Adrenal gland (tissue), 12 donors: ENCODE measurements around the gene MYRFL. TPM values are rescaled to one million over a fixed set of nuclear protein-coding genes. Genes with fewer than 3 reads are reported as not detected.

Experiments used
- DNase-seq, 7 donors: peaks; one replicate each; pipeline ENCODE4 v3.0.0-alpha.2; 2019 to 2020
- H3K27ac ChIP-seq, 5 donors: fragments of 200-600 bp; sonication (generic) in 4 of 5; 1 replicate in 3 of 5; 2 replicates in 2 of 5; pipeline versions ENCODE4 v1.5.1 to v1.8.0; 2016 to 2020; ENCODE audit warnings: mild to moderate bottlenecking in 1 of 5
- H3K27me3 ChIP-seq: fragments of 200-600 bp; 2 replicates; pipeline ENCODE4 v1.8.0; 2021
- H3K36me3 ChIP-seq, 2 donors: fragments of 200-600 bp; replicated peaks in 1 of 2; 1 replicate in 1 of 2; 2 replicates in 1 of 2; pipeline versions ENCODE4 v1.5.1 to v1.8.0; 2018 to 2022
- H3K4me1 ChIP-seq, 2 donors: fragments of 200-600 bp; replicated peaks in 1 of 2; 1 replicate in 1 of 2; 2 replicates in 1 of 2; pipeline versions ENCODE4 v1.5.1 to v1.8.0; 2018 to 2021
- H3K4me3 ChIP-seq, 4 donors: fragments of 200-600 bp; sonication (generic) in 3 of 4; one replicate each; pipeline ENCODE4 v1.5.1; 2016 to 2018
- H3K9me3 ChIP-seq, 3 donors: fragments of 200-600 bp; sonication (generic) in 1 of 3; replicated peaks in 1 of 3; 1 replicate in 2 of 3; 2 replicates in 1 of 3; pipeline versions ENCODE4 v1.5.1 to v1.8.0; 2016 to 2021
- POLR2A ChIP-seq, 2 donors: fragments of 450-650 bp; IDR thresholded peaks; one replicate each; pipeline ENCODE4 v1.6.1; 2017; ENCODE audit warnings: antibody characterized with exemption in 2 of 2, mild to moderate bottlenecking in 2 of 2, moderate library complexity in 1 of 2
- WGBS, 4 donors: extraction: QIAGEN DNeasy Blood & Tissue Kit in 2 of 4; methylation state at CpG; one replicate each; pipeline versions ENCODE4 v1.1.5 to v1.1.7; 2013 to 2017; 5-methylcytosine and 5-hydroxymethylcytosine counted together
- intact Hi-C, 2 donors: fragments of 100-400 bp; cut with DNase I; formaldehyde crosslinking; loops; one replicate each; pipeline versions ENCODE4 v1.14.1 to v1.15.0; 2022 to 2023
- polyA plus RNA-seq, 3 donors: library from polyadenylated mRNA; stranded (reverse); fragments of 200-250 nt in 2 of 3; fragments of 350-450 nt in 1 of 3; fragmentation: Illumina TruSeq in 1 of 3; extraction: RNeasy Lipid Tissue Mini Kit (QIAGEN cat#74804) in 1 of 3; gene quantifications; one replicate each; pipeline ENCODE4 v1.2.3, GENCODE V29; 2013 to 2014
- total RNA-seq, 9 donors: library from RNA; depleted of rRNA in 4 of 9; stranded (reverse); fragments of >200 nt in 4 of 9; fragments of 120-200 nt in 1 of 9; fragmentation: NEBNext Ultra II Directional in 1 of 9; extraction: Animal tissue kit (Norgen Biotek cat#: 25700) in 1 of 9; gene quantifications; one replicate each; pipeline versions ENCODE4 v1.1.0 to v1.2.4, GENCODE V29; 2013 to 2023
- TF ChIP-seq, protein P1 (sequence below), 6 experiments: fragments of 450-650 bp in 4 of 6; fragments of 200-600 bp in 2 of 6; sonication (generic) in 1 of 6; IDR thresholded peaks; 1 replicate in 5 of 6; 2 replicates in 1 of 6; pipeline versions ENCODE4 v1.5.1 to v1.8.0; 2016 to 2021; ENCODE audit warnings: antibody characterized with exemption in 6 of 6, mild to moderate bottlenecking in 2 of 6, moderate library complexity in 1 of 6
- donor health status: healthy with polysubstance abuse.
- donor health status: Bipolar disorder and iron deficiency.
- donor health status: DM: yes; HTN: yes; CAD: no.
- donor health status: DM: no; HTN: no; CAD: no.
- donor health status: DM: no; HTN: no; CAD: no.
- donor health status: DM: yes; HTN: yes; CAD: no.

The MYRFL gene
- total and polyA plus RNA-seq, 12 donors: 0.07 to 1.00 (median 0.30) TPM

GRCh38 chr12:69966409-69966808 lies 141.4 kb downstream of the MYRFL start:
- Histone ChIP-seq H3K27ac (no peak overlapping the region), H3K4me1 (no peaks in the 10 kb centered on the region), H3K36me3 (no peaks in the 10 kb centered on the region), H3K27me3 (no peaks in the 10 kb centered on the region), H3K9me3 (no peaks in the 10 kb centered on the region), H3K4me3 (no peak overlapping the region)
- peak in 4 of 7 donors; percentile 15 to 48 (median 32) for DNase-seq
- TF ChIP-seq, protein P1, sequence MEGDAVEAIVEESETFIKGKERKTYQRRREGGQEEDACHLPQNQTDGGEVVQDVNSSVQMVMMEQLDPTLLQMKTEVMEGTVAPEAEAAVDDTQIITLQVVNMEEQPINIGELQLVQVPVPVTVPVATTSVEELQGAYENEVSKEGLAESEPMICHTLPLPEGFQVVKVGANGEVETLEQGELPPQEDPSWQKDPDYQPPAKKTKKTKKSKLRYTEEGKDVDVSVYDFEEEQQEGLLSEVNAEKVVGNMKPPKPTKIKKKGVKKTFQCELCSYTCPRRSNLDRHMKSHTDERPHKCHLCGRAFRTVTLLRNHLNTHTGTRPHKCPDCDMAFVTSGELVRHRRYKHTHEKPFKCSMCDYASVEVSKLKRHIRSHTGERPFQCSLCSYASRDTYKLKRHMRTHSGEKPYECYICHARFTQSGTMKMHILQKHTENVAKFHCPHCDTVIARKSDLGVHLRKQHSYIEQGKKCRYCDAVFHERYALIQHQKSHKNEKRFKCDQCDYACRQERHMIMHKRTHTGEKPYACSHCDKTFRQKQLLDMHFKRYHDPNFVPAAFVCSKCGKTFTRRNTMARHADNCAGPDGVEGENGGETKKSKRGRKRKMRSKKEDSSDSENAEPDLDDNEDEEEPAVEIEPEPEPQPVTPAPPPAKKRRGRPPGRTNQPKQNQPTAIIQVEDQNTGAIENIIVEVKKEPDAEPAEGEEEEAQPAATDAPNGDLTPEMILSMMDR (IDR thresholded peaks at IDR 0.05): no peak
- no peak for TF ChIP-seq POLR2A (IDR thresholded peaks at IDR 0.05)
- WGBS, 4 donors: 10 to 32% (median 18%) methylated on average over 1 of the region's 1 CpG
- intact Hi-C loops: no loop called here

GRCh38 chr12:69966839-69967238 lies 141.8 kb downstream of the MYRFL start:
- Histone ChIP-seq H3K36me3 (no peaks in the 10 kb centered on the region), H3K4me3 (no peak overlapping the region), H3K4me1 (no peaks in the 10 kb centered on the region), H3K27me3 (no peaks in the 10 kb centered on the region), H3K9me3 (no peaks in the 10 kb centered on the region), H3K27ac (no peak overlapping the region)
- intact Hi-C loops: no loop called here
- WGBS, 4 donors: 34 to 56% (median 43%) methylated on average over 3 of the region's 3 CpGs
- TF ChIP-seq, protein P1 (IDR thresholded peaks at IDR 0.05): no peak
- TF ChIP-seq POLR2A (IDR thresholded peaks at IDR 0.05): no peak
- peak in 1 of 7 donors; percentile 9 for DNase-seq

DNA sequence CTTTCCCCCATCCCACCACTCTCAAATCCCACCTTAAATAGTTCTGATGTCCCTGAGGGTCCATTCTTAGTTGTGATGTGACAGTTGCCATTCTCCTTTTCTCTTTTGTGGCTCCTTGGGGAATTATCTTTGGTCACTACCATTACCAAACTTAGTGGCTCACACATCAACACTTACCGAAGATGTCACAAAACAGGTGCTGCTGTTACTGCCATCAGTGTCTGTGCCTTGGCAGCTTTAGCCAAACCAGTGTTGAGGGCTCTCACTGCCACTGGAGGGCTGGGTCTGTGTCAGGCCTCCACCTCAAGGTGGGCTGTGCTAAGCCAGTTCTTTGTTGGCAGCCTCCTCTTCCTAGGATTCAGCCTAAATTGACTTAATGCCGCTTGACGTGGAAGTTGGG lies 144.0 kb downstream of the MYRFL start:
- 91 to 95% (median 93%) methylated on average over 3 of the region's 3 CpGs for WGBS, 4 donors
- Histone ChIP-seq H3K27ac (no peak overlapping the region), H3K4me1 (no peaks in the 10 kb centered on the region), H3K9me3 (no peaks in the 10 kb centered on the region), H3K4me3 (no peak overlapping the region), H3K27me3 (no peaks in the 10 kb centered on the region), H3K36me3 (no peaks in the 10 kb centered on the region)
- intact Hi-C loops: no loop called here
- no peak for DNase-seq
- TF ChIP-seq, protein P1 (IDR thresholded peaks at IDR 0.05): no peak
- no peak for TF ChIP-seq POLR2A (IDR thresholded peaks at IDR 0.05)

GRCh38 chr12:69972136-69972535 lies 147.1 kb downstream of the MYRFL start:
- Histone ChIP-seq H3K27me3 (no peaks in the 10 kb centered on the region), H3K4me3 (no peak overlapping the region), H3K27ac (no peak overlapping the region), H3K9me3 (no peaks in the 10 kb centered on the region), H3K36me3 (no peaks in the 10 kb centered on the region), H3K4me1 (no peaks in the 10 kb centered on the region)
- no peak for DNase-seq
- WGBS, 4 donors: 77 to 90% (median 85%) methylated on average over 7 of the region's 7 CpGs
- intact Hi-C loops: no loop called here
- TF ChIP-seq, protein P1 (IDR thresholded peaks at IDR 0.05): no peak
- TF ChIP-seq POLR2A (IDR thresholded peaks at IDR 0.05): no peak
